Skeletal muscle tissue (tissue), 4 donors: Measurements from ENCODE around the gene ATP13A2. TPM values are rescaled to one million over a fixed set of nuclear protein-coding genes. Genes with fewer than 3 reads are reported as not detected.
"Not testable (repeated sequence)": the region's sequence is repeated elsewhere in the genome, so short reads cannot be mapped to it uniquely, and the experiment has no call there.

ENCODE experiments used
- H3K27ac ChIP-seq: one replicate; pipeline ENCODE4 v1.7.0; 2013; ENCODE audit warnings: mild to moderate bottlenecking, low read depth, low read length, inconsistent platforms
- H3K27me3 ChIP-seq, 3 donors: one replicate each; pipeline ENCODE4 v1.7.0; 2013; ENCODE audit warnings: low read length in 3 of 3; ENCODE audit not compliant: control insufficient read depth in 3 of 3, insufficient read depth in 3 of 3
- H3K36me3 ChIP-seq, 3 donors: one replicate each; pipeline ENCODE4 v1.7.0; 2013; ENCODE audit warnings: low read length in 3 of 3; ENCODE audit not compliant: control insufficient read depth in 3 of 3, insufficient read depth in 3 of 3
- H3K4me1 ChIP-seq, 3 donors: one replicate each; pipeline ENCODE4 v1.7.0; 2013; ENCODE audit warnings: low read length in 3 of 3, mild to moderate bottlenecking in 3 of 3; ENCODE audit not compliant: control insufficient read depth in 3 of 3, insufficient read depth in 3 of 3
- H3K4me3 ChIP-seq, 3 donors: one replicate each; pipeline ENCODE4 v1.7.0; 2013; ENCODE audit warnings: low read length in 3 of 3
- H3K9ac ChIP-seq, 3 donors: one replicate each; pipeline ENCODE4 v1.7.0; 2013; ENCODE audit warnings: low read length in 3 of 3, mild to moderate bottlenecking in 3 of 3, moderate library complexity in 2 of 3, low read depth in 1 of 3
- H3K9me3 ChIP-seq, 3 donors: one replicate each; pipeline ENCODE4 v1.7.0; 2013; ENCODE audit warnings: low read length in 3 of 3; ENCODE audit not compliant: control insufficient read depth in 3 of 3
- total RNA-seq: library from RNA; depleted of rRNA; stranded (reverse); fragments of >200 nt; gene quantifications from one replicate; pipeline ENCODE4 v1.2.3, GENCODE V29; 2014
- donor health status: Osteomylitis.

ATP13A2 gene
- total RNA-seq, 1 donor from 2014 or later, result 8.9 TPM

DNA sequence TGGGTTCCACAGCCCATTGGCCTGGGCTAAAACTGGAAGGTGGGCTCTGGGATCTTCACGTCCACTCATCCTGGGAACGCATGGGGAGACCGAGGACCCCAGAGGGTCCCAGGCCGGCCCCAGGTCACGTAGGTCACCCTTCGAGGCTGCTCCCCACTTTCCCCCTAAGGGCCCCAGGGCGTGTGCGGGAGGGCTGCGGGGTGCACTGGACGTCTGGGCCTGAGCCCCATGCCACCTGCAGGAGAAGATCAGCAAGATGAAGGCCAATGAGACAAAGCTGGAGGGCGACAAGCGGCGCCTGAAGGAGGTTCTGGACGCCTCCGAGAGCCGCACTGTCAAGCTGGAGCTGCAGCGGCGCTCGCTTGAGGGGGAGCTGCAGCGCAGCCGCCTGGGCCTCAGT lies 43.8 kb downstream of the ATP13A2 start:
- Histone ChIP-seq H3K4me1 (no peaks in the 10 kb centered on the region), H3K4me3 (no peak overlapping the region), H3K9me3 (no peaks in the 10 kb centered on the region), H3K9ac (no peak overlapping the region), H3K27ac (no peak overlapping the region), H3K27me3 (no peaks in the 10 kb centered on the region), H3K36me3 (peaks cover 21 to 28% (median 28%) of the 10 kb centered on the region in 3 donors)

GRCh38 chr1:16967095-16967575 lies 44.6 kb downstream of the ATP13A2 start:
- peaks cover 21 to 28% (median 28%) of the 10 kb centered on the region in 3 donors for H3K36me3 ChIP-seq
- H3K9ac ChIP-seq, result no peak overlapping the region
- no peaks in the 10 kb centered on the region for H3K27me3 ChIP-seq
- H3K27ac ChIP-seq, result no peak overlapping the region
- H3K4me1 ChIP-seq, result no peaks in the 10 kb centered on the region
- no peaks in the 10 kb centered on the region for H3K9me3 ChIP-seq
- no peak overlapping the region for H3K4me3 ChIP-seq

- Histone ChIP-seq H3K27ac (no peak overlapping the region), H3K9me3 (no peaks in the 10 kb centered on the region), H3K4me3 (no peak overlapping the region), H3K9ac (no peak overlapping the region), H3K36me3 (peaks cover 20 to 28% (median 28%) of the 10 kb centered on the region in 3 donors), H3K27me3 (no peaks in the 10 kb centered on the region), H3K4me1 (no peaks in the 10 kb centered on the region)
Measured at GRCh38 chr1:16966282-16966681, 45.4 kb downstream of the ATP13A2 start.

- Histone ChIP-seq H3K36me3 (peaks cover 15 to 27% (median 24%) of the 10 kb centered on the region in 3 donors), H3K27ac (no peak overlapping the region)
Measured at GRCh38 chr1:16965486-16966067, 46.2 kb downstream of the ATP13A2 start.

DNA sequence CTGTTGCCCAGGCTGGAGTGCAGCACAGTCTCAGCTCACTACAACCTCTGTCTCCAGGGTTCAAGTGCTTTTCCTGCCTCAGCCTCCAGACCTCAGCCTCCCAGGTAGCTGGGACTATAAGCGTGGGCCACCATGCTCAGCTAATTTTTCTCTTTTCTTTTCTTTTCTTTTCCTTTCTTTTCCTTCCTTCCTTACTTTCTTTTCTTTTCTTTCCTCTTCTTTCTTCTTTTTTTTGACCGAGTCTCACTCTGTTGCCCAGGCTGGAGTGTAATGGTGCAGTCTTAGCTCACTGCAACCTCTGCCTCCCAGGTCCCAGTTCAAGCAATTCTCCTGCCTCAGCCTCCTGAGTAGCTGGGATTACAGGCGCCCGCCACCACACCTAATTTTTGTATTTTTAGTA lies 47.6 kb downstream of the ATP13A2 start:
- not testable (repeated sequence) for H3K9ac ChIP-seq, H3K4me1 ChIP-seq, H3K4me3 ChIP-seq, H3K27ac ChIP-seq, H3K27me3 ChIP-seq, H3K9me3 ChIP-seq
- H3K36me3 ChIP-seq, result peaks cover 16 to 24% (median 22%) of the 10 kb centered on the region in 3 donors

More at GRCh38 chr1:16965486-16966067, 46.2 kb downstream of the ATP13A2 start:
- Histone ChIP-seq H3K9ac (no peak overlapping the region), H3K4me1 (peaks cover 0 to under 1% (median 0%) of the 10 kb centered on the region in 3 donors), H3K27me3 (no peaks in the 10 kb centered on the region), H3K9me3 (no peaks in the 10 kb centered on the region), H3K4me3 (no peak overlapping the region)

- Histone ChIP-seq H3K9me3 (no peaks in the 10 kb centered on the region), H3K9ac (peak overlapping the region in 2 of 3 donors; percentile 38 to 74), H3K36me3 (peaks cover 16 to 19% (median 18%) of the 10 kb centered on the region in 3 donors), H3K27ac (no peak overlapping the region), H3K4me3 (peak overlapping the region in 2 of 3 donors; percentile 14 to 44), H3K27me3 (no peaks in the 10 kb centered on the region), H3K4me1 (peaks cover 0 to 3% (median 3%) of the 10 kb centered on the region in 3 donors)
Measured at GRCh38 chr1:16961297-16962133, 50.2 kb downstream of the ATP13A2 start.

- H3K4me1 ChIP-seq, result peaks cover 0 to 3% (median 3%) of the 10 kb centered on the region in 3 donors
- peaks cover 14 to 19% (median 16%) of the 10 kb centered on the region in 3 donors for H3K36me3 ChIP-seq
- peak overlapping the region; percentile 44 to 52 (median 51) for H3K4me3 ChIP-seq
- H3K9ac ChIP-seq, result peak overlapping the region; percentile 38 to 74 (median 51)
- H3K9me3 ChIP-seq, result no peaks in the 10 kb centered on the region
- H3K27me3 ChIP-seq, result no peaks in the 10 kb centered on the region
- H3K27ac ChIP-seq, result no peak overlapping the region
Measured at GRCh38 chr1:16960560-16961296, 51.0 kb downstream of the ATP13A2 start.

DNA sequence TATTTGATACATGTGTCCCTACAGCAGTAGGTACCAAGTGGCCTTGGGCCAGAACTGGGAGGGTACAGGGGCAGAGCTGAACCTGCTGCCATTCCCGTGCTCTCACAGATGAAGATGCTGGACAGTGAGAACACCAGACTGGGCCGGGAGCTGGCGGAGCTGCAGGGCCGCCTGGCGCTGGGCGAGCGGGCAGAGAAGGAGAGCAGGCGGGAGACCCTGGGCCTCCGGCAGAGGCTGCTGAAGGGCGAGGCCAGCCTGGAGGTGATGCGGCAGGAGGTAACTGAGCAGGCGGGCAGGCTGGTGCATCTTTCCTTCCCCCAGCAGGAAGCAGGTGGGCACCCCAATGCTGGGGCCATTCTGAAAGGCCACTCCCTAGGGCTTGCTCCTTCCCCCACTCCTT lies 53.3 kb downstream of the ATP13A2 start:
- Histone ChIP-seq H3K4me3 (no peak overlapping the region), H3K4me1 (peaks cover 0 to 3% (median 3%) of the 10 kb centered on the region in 3 donors), H3K9ac (no peak overlapping the region), H3K9me3 (no peaks in the 10 kb centered on the region), H3K27me3 (no peaks in the 10 kb centered on the region), H3K27ac (no peak overlapping the region), H3K36me3 (peaks cover 20 to 21% (median 21%) of the 10 kb centered on the region in 3 donors)

- H3K27ac ChIP-seq, result no peak overlapping the region
- peaks cover 20 to 21% (median 21%) of the 10 kb centered on the region in 3 donors for H3K36me3 ChIP-seq
- no peaks in the 10 kb centered on the region for H3K9me3 ChIP-seq
- H3K27me3 ChIP-seq, result no peaks in the 10 kb centered on the region
- no peak overlapping the region for H3K9ac ChIP-seq
- H3K4me3 ChIP-seq, result no peak overlapping the region
- peaks cover 0 to 3% (median 3%) of the 10 kb centered on the region in 3 donors for H3K4me1 ChIP-seq
Measured at GRCh38 chr1:16957731-16958130, 54.0 kb downstream of the ATP13A2 start.
